IPS DF 6.9 (cell line): ENCODE data around the gene NCOA3.

Experiments used
- DNase-seq: peaks from one replicate; pipeline ENCODE4 v3.0.0-alpha.2; 2013; ENCODE audit warnings: low read depth, low spot score
- H3K27ac ChIP-seq: one replicate; pipeline ENCODE4 v1.5.1; 2013; ENCODE audit warnings: low read length, control low read depth
- H3K27me3 ChIP-seq: 2 replicates; pipeline ENCODE4 v1.6.1; 2013; ENCODE audit warnings: mild to moderate bottlenecking, low read length; ENCODE audit not compliant: control insufficient read depth, insufficient read depth
- H3K36me3 ChIP-seq: 2 replicates; pipeline ENCODE4 v1.6.1; 2013; ENCODE audit warnings: low read length; ENCODE audit not compliant: control insufficient read depth, insufficient read depth
- H3K4me1 ChIP-seq: 2 replicates; pipeline ENCODE4 v1.6.1; 2013; ENCODE audit warnings: low read length; ENCODE audit not compliant: control insufficient read depth, insufficient read depth
- H3K4me3 ChIP-seq: 2 replicates; pipeline ENCODE4 v1.5.1; 2013; ENCODE audit warnings: mild to moderate bottlenecking, low read length
- H3K9me3 ChIP-seq: 2 replicates; pipeline ENCODE4 v1.6.1; 2013; ENCODE audit warnings: low read length, inconsistent platforms; ENCODE audit not compliant: control insufficient read depth, insufficient read depth
- WGBS: extraction: QIAGEN DNeasy Blood & Tissue Kit; methylation state at CpG from one replicate; pipeline ENCODE4 v1.1.7; 2013; ENCODE audit warnings: mixed read lengths, missing lambda C conversion rate; ENCODE audit not compliant: insufficient read length, insufficient coverage; 5-methylcytosine and 5-hydroxymethylcytosine counted together

NCOA3 gene

GRCh38 chr20:47689731-47690130 lies 188.0 kb downstream of the NCOA3 start:
- H3K27me3 ChIP-seq = no peaks in the 10 kb centered on the region
- no peak overlapping the region for H3K27ac ChIP-seq
- WGBS = no CpG with 5 or more reads among the region's 1 CpG
- H3K9me3 ChIP-seq = peaks cover 4% of the 10 kb centered on the region
- no peaks in the 10 kb centered on the region for H3K4me1 ChIP-seq
- no peak for DNase-seq
- H3K36me3 ChIP-seq = no peaks in the 10 kb centered on the region
- H3K4me3 ChIP-seq = no peak overlapping the region

DNA sequence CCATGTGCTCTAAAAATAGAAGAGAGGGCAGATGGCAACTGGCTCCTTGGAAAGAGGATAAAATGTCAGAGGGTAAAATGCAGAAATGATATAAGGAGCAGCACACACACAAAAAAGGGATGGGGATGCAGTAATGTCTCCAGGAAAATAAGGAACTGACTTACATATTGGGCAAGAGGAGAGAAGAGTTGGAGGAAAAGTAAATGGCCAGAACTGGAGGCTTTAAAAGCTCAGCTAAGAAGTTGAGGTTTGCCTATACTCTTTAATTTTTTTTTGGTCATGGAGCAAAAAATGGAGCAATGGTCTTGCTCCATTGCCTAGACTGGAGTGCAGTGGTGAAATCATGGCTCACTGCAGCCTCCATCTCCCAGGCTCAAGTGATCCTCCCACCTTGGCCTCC lies 189.9 kb downstream of the NCOA3 start:
- Histone ChIP-seq H3K4me3 (no peak overlapping the region), H3K9me3 (peaks cover 4% of the 10 kb centered on the region), H3K27ac (no peak overlapping the region), H3K36me3 (no peaks in the 10 kb centered on the region; the same call in 1 of the 2 replicates), H3K27me3 (no peaks in the 10 kb centered on the region), H3K4me1 (no peaks in the 10 kb centered on the region)
- no peak for DNase-seq

DNA sequence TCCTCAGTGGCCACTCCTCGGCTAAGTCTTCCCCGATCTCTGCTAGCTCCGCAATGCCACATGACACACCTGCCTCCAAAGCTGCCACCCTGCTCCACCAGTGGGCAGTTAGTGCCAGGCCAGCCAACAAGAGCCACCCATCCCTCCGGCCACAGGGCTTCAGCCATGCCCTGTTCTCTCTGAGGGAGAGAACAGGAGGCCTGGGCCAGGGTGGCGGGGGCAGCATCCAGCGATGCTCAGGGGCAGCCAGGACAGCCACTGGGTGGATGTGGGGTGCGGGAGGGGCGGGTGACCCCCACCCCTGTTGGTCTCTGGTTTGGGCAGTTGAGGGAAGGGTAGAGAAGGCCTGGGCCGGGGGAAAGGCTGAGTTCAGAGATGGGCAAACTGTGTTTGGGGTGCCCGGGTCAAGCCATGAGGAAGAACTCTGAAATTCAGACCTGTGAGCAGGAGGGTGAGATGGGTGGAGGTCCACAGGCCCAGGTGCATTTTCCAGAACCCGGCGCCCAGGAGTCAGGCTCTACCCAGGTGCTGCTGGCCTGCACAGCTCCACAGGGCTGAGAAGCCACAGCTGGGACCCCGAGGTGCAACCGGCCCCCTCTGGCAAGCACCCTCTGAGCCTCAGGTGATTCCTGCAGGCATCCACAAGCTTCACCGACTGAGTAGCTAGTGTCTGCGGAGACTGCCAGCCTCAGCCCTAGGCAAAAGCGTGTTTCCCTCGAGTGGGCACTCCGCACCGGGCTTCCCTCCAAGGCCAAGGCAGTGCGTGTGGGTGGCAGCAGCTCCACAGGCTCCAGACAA lies 192.5 kb downstream of the NCOA3 start:
- H3K9me3 ChIP-seq = peaks cover 4% of the 10 kb centered on the region
- no CpG with 5 or more reads among the region's 21 CpGs for WGBS
- H3K27me3 ChIP-seq = no peaks in the 10 kb centered on the region
- H3K4me1 ChIP-seq = no peaks in the 10 kb centered on the region
- DNase-seq = no peak
- no peaks in the 10 kb centered on the region; the same call in 1 of the 2 replicates for H3K36me3 ChIP-seq
- no peak overlapping the region for H3K4me3 ChIP-seq
- no peak overlapping the region for H3K27ac ChIP-seq

GRCh38 chr20:47696856-47697255 lies 195.2 kb downstream of the NCOA3 start:
- no peaks in the 10 kb centered on the region for H3K9me3 ChIP-seq
- H3K36me3 ChIP-seq = no peaks in the 10 kb centered on the region; the same call in 1 of the 2 replicates
- no peak overlapping the region for H3K27ac ChIP-seq
- no peak for DNase-seq
- no CpG with 5 or more reads among the region's 11 CpGs for WGBS
- H3K4me1 ChIP-seq = no peaks in the 10 kb centered on the region
- H3K4me3 ChIP-seq = no peak overlapping the region
- H3K27me3 ChIP-seq = no peaks in the 10 kb centered on the region

DNA sequence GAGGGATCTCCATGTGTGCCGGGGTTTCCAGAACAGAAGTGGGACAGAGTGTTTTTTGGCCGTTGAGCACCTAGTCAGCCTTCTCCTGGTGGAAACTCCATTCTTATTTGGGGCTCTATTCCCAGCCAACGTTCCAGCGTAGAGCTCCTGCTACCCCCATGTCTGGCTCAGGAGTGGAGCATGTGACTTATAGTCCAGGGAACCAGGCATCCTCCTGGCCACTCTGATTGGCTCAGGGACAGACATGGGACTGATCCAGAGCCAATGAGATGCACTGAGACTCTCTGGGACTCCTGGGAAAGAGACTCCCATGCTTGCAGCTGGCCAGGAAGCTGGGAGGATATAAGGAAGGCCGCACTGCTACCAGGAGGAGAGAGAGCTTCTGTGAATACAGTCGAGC lies 196.5 kb downstream of the NCOA3 start:
- H3K27ac ChIP-seq = no peak overlapping the region
- H3K27me3 ChIP-seq = no peaks in the 10 kb centered on the region
- no peaks in the 10 kb centered on the region; the same call in 1 of the 2 replicates for H3K36me3 ChIP-seq
- no peaks in the 10 kb centered on the region for H3K4me1 ChIP-seq
- no peak for DNase-seq
- H3K9me3 ChIP-seq = no peaks in the 10 kb centered on the region
- no CpG with 5 or more reads among the region's 6 CpGs for WGBS
- no peak overlapping the region for H3K4me3 ChIP-seq

DNA sequence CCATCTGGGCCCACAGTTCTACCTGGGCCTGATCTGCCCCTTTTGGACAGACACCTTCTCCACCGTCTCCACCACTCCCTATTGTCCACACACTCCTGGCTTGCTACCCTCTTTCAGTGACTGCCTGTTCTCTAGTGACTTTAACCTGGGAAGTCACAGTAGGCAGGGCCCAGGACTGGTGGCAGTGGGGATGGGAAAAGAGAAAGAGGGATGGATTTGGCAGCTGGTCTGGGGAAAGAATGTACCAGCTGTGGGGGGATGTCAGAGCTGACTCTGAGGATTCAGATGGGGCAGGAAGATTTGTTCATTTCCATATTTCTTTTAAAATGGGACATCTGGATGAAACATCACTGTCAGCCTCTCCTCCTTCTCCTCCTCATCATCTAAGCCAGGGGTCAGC lies 198.1 kb downstream of the NCOA3 start:
- Histone ChIP-seq H3K27ac (no peak overlapping the region), H3K4me1 (no peaks in the 10 kb centered on the region), H3K9me3 (no peaks in the 10 kb centered on the region), H3K36me3 (no peaks in the 10 kb centered on the region; the same call in 1 of the 2 replicates), H3K4me3 (no peak overlapping the region), H3K27me3 (no peaks in the 10 kb centered on the region)
- no CpG with 5 or more reads among the region's 1 CpG for WGBS
- DNase-seq = no peak

- Histone ChIP-seq H3K36me3 (no peaks in the 10 kb centered on the region; the same call in 1 of the 2 replicates), H3K4me1 (no peaks in the 10 kb centered on the region), H3K27me3 (no peaks in the 10 kb centered on the region), H3K9me3 (no peaks in the 10 kb centered on the region), H3K27ac (no peak overlapping the region), H3K4me3 (no peak overlapping the region)
- DNase-seq = no peak
- WGBS = no CpG with 5 or more reads among the region's 7 CpGs
Measured at GRCh38 chr20:47700327-47700726, 198.6 kb downstream of the NCOA3 start.

DNA sequence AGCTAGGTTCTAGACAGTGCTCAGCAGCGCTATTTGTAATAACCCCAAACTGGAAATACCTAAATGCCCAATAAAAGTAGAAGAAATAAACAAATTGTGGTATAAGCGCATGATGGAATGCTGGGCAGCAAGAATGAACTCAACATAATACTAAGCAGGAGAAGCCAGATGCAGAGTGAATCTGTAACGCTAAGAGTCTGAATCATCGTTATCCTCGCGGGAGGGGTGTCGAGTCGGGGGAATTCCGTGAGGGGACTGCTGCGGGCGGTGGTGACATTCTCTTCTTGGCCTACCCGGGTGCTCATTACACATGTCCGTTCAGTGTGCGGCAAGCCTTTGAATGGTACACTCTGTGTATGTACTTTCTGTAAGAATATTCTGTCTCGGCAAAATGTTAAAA lies 199.9 kb downstream of the NCOA3 start:
- DNase-seq = no peak
- no peaks in the 10 kb centered on the region for H3K27me3 ChIP-seq
- H3K27ac ChIP-seq = no peak overlapping the region
- no CpG with 5 or more reads among the region's 15 CpGs for WGBS
- no peaks in the 10 kb centered on the region for H3K9me3 ChIP-seq
- no peaks in the 10 kb centered on the region for H3K4me1 ChIP-seq
- H3K4me3 ChIP-seq = no peak overlapping the region
- H3K36me3 ChIP-seq = no peaks in the 10 kb centered on the region; the same call in 1 of the 2 replicates

DNA sequence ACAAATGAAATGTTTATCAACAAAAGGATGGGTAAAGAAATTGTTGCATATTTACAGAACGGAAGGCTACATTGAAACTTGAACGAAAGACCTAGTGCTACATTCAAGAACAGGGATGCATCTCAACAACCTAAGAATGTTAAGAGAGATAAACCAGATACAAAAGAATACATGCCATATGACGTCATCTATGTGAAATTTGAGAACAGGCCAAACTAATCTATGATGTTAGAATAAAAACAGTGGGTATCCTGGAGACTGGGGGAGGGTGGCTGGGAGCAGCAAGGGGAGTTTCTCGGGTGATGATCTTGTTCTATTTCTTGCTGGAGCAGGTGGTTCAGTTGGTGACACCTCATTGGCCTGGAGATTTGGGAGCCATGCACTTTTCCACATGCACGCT lies 202.1 kb downstream of the NCOA3 start:
- no CpG with 5 or more reads among the region's 5 CpGs for WGBS
- H3K27me3 ChIP-seq = no peaks in the 10 kb centered on the region
- no peaks in the 10 kb centered on the region for H3K36me3 ChIP-seq

DNA sequence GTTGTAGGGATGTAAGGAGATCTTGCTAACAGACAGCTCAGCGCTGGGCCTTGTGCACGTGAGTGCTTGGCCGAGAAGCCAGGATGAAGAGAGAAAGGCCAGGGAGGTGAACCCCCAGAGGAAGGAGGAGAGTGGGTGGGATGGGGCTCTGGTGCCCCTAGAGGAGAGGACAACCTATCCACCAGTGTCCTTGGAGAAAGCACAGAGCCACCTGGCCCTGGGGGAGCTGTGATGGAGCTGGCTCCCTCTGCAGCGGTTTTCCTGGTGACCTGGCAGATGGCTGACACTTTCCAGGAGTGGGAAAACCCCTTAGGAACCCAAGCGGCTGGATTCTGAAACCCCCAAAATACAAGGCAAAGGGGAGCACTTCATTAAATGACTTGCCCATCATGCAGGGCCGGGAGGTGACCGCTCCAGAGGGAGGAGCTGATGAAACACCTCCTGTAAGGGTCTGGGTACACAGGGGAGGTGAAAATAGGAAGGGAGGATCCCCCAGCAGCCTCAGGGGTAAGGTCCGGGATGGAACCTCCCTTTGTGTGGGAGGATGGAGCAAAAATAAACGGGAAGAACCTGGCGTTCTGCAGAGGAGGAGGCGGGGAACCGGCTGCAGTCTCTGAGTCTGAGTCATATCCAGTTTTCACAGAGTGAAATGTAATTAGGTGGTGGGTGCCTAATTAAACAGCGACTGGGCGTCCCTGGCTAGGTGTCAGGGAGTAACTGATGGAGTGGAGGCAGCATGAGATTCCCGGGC lies 203.2 kb downstream of the NCOA3 start:
- Histone ChIP-seq H3K27me3 (no peaks in the 10 kb centered on the region), H3K36me3 (no peaks in the 10 kb centered on the region), H3K4me1 (no peaks in the 10 kb centered on the region), H3K9me3 (no peaks in the 10 kb centered on the region), H3K27ac (no peak overlapping the region), H3K4me3 (no peak overlapping the region)
- no peak for DNase-seq
- no CpG with 5 or more reads among the region's 15 CpGs for WGBS

More for the DNA sequence above, 202.1 kb downstream of the NCOA3 start:
- DNase-seq = no peak
- H3K9me3 ChIP-seq = no peaks in the 10 kb centered on the region
- no peak overlapping the region for H3K4me3 ChIP-seq
- H3K27ac ChIP-seq = no peak overlapping the region
- H3K4me1 ChIP-seq = no peaks in the 10 kb centered on the region
